GM12878 (cell line): ENCODE data around the gene PSMC3IP.

ENCODE experiments used
- CBFB ChIP-seq: IDR thresholded peaks from 2 replicates; pipeline ENCODE4 v1.6.1; 2016; ENCODE audit warnings: antibody characterized with exemption, low read depth
- CTCF ChIP-seq, 3 experiments: IDR thresholded peaks in 2 of 3; conservative IDR thresholded peaks in 1 of 3; 2 replicates each; pipeline ENCODE4 v1.5.1; 2011; ENCODE audit warnings: low read depth in 3 of 3, low read length in 3 of 3, mild to moderate bottlenecking in 3 of 3, control low read depth in 2 of 3, moderate library complexity in 2 of 3, inconsistent platforms in 1 of 3, mixed read lengths in 1 of 3; ENCODE audit not compliant: control insufficient read depth in 2 of 3, insufficient read depth in 1 of 3; ENCODE audit errors: extremely low read depth in 1 of 3
- HDAC2 ChIP-seq: fragments of 200-600 bp; sonication (generic); IDR thresholded peaks from 2 replicates; pipeline ENCODE4 v1.6.1; 2017
- KAT2A ChIP-seq: conservative IDR thresholded peaks from 2 replicates; pipeline ENCODE4 v1.6.1; 2011; ENCODE audit warnings: low read depth, low read length; ENCODE audit not compliant: control insufficient read depth
- ZNF592 ChIP-seq: fragments of 450-650 bp; IDR thresholded peaks from 2 replicates; pipeline ENCODE4 v1.6.1; 2017; ENCODE audit warnings: mild to moderate bottlenecking, moderate library complexity

GRCh38 chr17:42563143-42563509 lies 14.4 kb downstream of the PSMC3IP start:
- TF ChIP-seq ZNF592: no peak
- TF ChIP-seq HDAC2: no peak
- TF ChIP-seq CBFB: no peak
- TF ChIP-seq KAT2A: no peak
- no peak for TF ChIP-seq CTCF (IDR thresholded peaks at IDR 0.05 in 2 of 3, conservative IDR thresholded peaks at IDR 0.05 in 1 of 3; ENCODE audit: control insufficient read depth in 2 of 3, extremely low read depth in 1 of 3, insufficient read depth in 1 of 3, low read depth in 3 of 3, low read length in 3 of 3)
